HepG2 (cell line): ENCODE results near the gene TBL3. TPM values are rescaled to one million over a fixed set of nuclear protein-coding genes. Genes with fewer than 3 reads are reported as not detected.
A peak's percentile ranks its signal among the peaks of the same experiment; 100 is the strongest.

ENCODE experiments used
- ATM ChIP-seq: fragments of 450-650 bp; IDR thresholded peaks from 2 replicates; pipeline ENCODE4 v1.7.1; 2017; ENCODE audit warnings: mild to moderate bottlenecking, borderline replicate concordance
- ERF ChIP-seq: IDR thresholded peaks from 2 replicates; pipeline ENCODE4 v1.6.1; 2018; ENCODE audit warnings: missing biosample characterization, missing genetic modification reagents
- JUNB ChIP-seq: sonication (generic); formaldehyde crosslinking; IDR thresholded peaks from 2 replicates; pipeline ENCODE4 v1.8.0; 2022; ENCODE audit warnings: missing genetic modification reagents, mild to moderate bottlenecking, borderline replicate concordance
- JUND ChIP-seq: sonication (generic); formaldehyde crosslinking; IDR thresholded peaks from 2 replicates; pipeline ENCODE4 v1.8.0; 2022; ENCODE audit warnings: mild to moderate bottlenecking, missing genetic modification reagents
- KDM5B ChIP-seq: sonication (generic); formaldehyde crosslinking; IDR thresholded peaks from 2 replicates; pipeline ENCODE4 v1.4.0; 2020; ENCODE audit warnings: missing genetic modification reagents, mild to moderate bottlenecking, borderline replicate concordance
- NR2F1 ChIP-seq, 2 experiments: fragments of 450-650 bp in 1 of 2; formaldehyde crosslinking in 1 of 2; IDR thresholded peaks; 2 replicates each; pipeline versions ENCODE4 v1.5.0 to v1.6.1; 2016 to 2020; ENCODE audit warnings: mild to moderate bottlenecking in 1 of 2, missing compliant biosample characterization in 1 of 2, missing genetic modification reagents in 1 of 2, moderate library complexity in 1 of 2
- NRL ChIP-seq: sonication (generic); formaldehyde crosslinking; IDR thresholded peaks from 2 replicates; pipeline ENCODE4 v1.5.0; 2020; ENCODE audit warnings: missing genetic modification reagents, mild to moderate bottlenecking, moderate library complexity, borderline replicate concordance
- POLR2A ChIP-seq, 2 experiments: IDR thresholded peaks; 2 replicates each; pipeline ENCODE4 v1.6.1; 2011; ENCODE audit warnings: low read depth in 2 of 2, low read length in 2 of 2, mild to moderate bottlenecking in 1 of 2, moderate library complexity in 1 of 2; ENCODE audit not compliant: insufficient read depth in 1 of 2
- RARA ChIP-seq: IDR thresholded peaks from 2 replicates; pipeline ENCODE4 v1.6.1; 2016; ENCODE audit warnings: missing genetic modification reagents, missing compliant biosample characterization
- RBFOX2 ChIP-seq: fragments of 200-400 bp; formaldehyde crosslinking; IDR thresholded peaks from 2 replicates; pipeline ENCODE4 v1.6.1; 2017; ENCODE audit warnings: low read depth, mild to moderate bottlenecking, low read length
- SKI ChIP-seq: fragments of 450-650 bp; IDR thresholded peaks from one replicate; pipeline ENCODE4 v1.6.1; 2018; ENCODE audit warnings: mild to moderate bottlenecking; ENCODE audit not compliant: partially characterized antibody
- THAP11 ChIP-seq: IDR thresholded peaks from 2 replicates; pipeline ENCODE4 v1.6.1; 2016; ENCODE audit warnings: missing biosample characterization, missing genetic modification reagents
- ZBTB7B ChIP-seq: sonication (generic); formaldehyde crosslinking; IDR thresholded peaks from 2 replicates; pipeline ENCODE4 v1.4.0; 2020; ENCODE audit warnings: missing genetic modification reagents
- ZFP82 ChIP-seq: sonication (generic); formaldehyde crosslinking; IDR thresholded peaks from 2 replicates; pipeline ENCODE4 v1.5.1; 2020; ENCODE audit warnings: mild to moderate bottlenecking, missing genetic modification reagents, borderline replicate concordance
- ZNF235 ChIP-seq: sonication (generic); formaldehyde crosslinking; IDR thresholded peaks from 2 replicates; pipeline ENCODE4 v1.8.1; 2023; ENCODE audit warnings: mild to moderate bottlenecking, missing genetic modification reagents, borderline replicate concordance
- ZNF280B ChIP-seq: sonication (generic); formaldehyde crosslinking; IDR thresholded peaks from 2 replicates; pipeline ENCODE4 v1.5.0; 2020; ENCODE audit warnings: missing genetic modification reagents, mild to moderate bottlenecking, borderline replicate concordance
- ZNF317 ChIP-seq: sonication (generic); formaldehyde crosslinking; IDR thresholded peaks from 2 replicates; pipeline ENCODE4 v1.5.0; 2020; ENCODE audit warnings: mild to moderate bottlenecking, missing genetic modification reagents
- ZNF468 ChIP-seq: sonication (generic); formaldehyde crosslinking; IDR thresholded peaks from 2 replicates; pipeline ENCODE4 v1.8.0; 2022; ENCODE audit warnings: mild to moderate bottlenecking, moderate library complexity, missing genetic modification reagents
- ZXDC ChIP-seq: sonication (generic); formaldehyde crosslinking; IDR thresholded peaks from 2 replicates; pipeline ENCODE4 v1.5.0; 2020; ENCODE audit warnings: mild to moderate bottlenecking, missing genetic modification reagents
- polyA plus RNA-seq, 8 experiments: library from polyadenylated mRNA; depleted of rRNA in 3 of 8; stranded (reverse) in 7 of 8; unstranded in 1 of 8; fragments of >200 nt; fragmentation: Illumina TruSeq in 4 of 8; extraction: Trizol in 4 of 8; gene quantifications; 2 replicates each; pipeline versions ENCODE4 v1.2.1 to v1.2.3, GENCODE V29; 2011 to 2016; ENCODE audit warnings: low read depth in 4 of 8, missing spikeins in 1 of 8, mixed read lengths in 1 of 8; ENCODE audit not compliant: insufficient read depth in 1 of 8
- total RNA-seq, 5 experiments: library from RNA; depleted of rRNA; stranded (reverse); fragments of >200 nt; fragmentation: Illumina TruSeq; extraction: Trizol; gene quantifications; 2 replicates each; pipeline ENCODE4 v1.2.3, GENCODE V29; 2016; ENCODE audit warnings: low read depth in 1 of 5

The TBL3 gene
- total and polyA plus RNA-seq, 2 of the 13 experiments (the other 11 are each of a cell fraction or from before 2014, with no cell fraction given): 16.8 to 38.0 TPM

GRCh38 chr16:2027024-2028010 is 55.5 kb downstream of the TBL3 start (continued):
- no peak for TF ChIP-seq ZNF317 (CRISPR knock-in tag)
- TF ChIP-seq JUNB (CRISPR knock-in tag): no peak
- TF ChIP-seq KDM5B (CRISPR knock-in tag): peak; percentile 50; the same call in 1 of the 2 replicates
- TF ChIP-seq ZFP82: no peak
- TF ChIP-seq ZXDC (CRISPR knock-in tag): no peak
- TF ChIP-seq RARA: peak; percentile 49; the same call in 1 of the 2 replicates
- TF ChIP-seq POLR2A (IDR thresholded peaks at IDR 0.05; ENCODE audit: insufficient read depth in 1 of 2, low read depth in 2 of 2, low read length in 2 of 2): no peak
- 0 out of 2 replicates have a peak, but pooled peaks have one; percentile 29 for TF ChIP-seq ZNF280B (CRISPR knock-in tag)
- TF ChIP-seq SKI: peak; percentile 44
- TF ChIP-seq JUND: peak; percentile 43; the same call in 1 of the 2 replicates
- no peak for TF ChIP-seq ZNF235 (CRISPR knock-in tag)
- TF ChIP-seq NR2F1 (CRISPR knock-in tag; IDR thresholded peaks at IDR 0.05): 0 out of 4 replicates have a peak, but pooled peaks of 1 of the 2 experiments have one; percentile 21
- TF ChIP-seq ZBTB7B (CRISPR knock-in tag): 0 out of 2 replicates have a peak, but pooled peaks have one; percentile 46
- TF ChIP-seq ATM: no peak
- no peak for TF ChIP-seq ERF (CRISPR knock-in tag)
- TF ChIP-seq ZNF468 (CRISPR knock-in tag): peak; percentile 83; the same call in 1 of the 2 replicates
- TF ChIP-seq THAP11 (CRISPR knock-in tag): peak; percentile 59; the same call in 1 of the 2 replicates
- 0 out of 2 replicates have a peak, but pooled peaks have one; percentile 20 for TF ChIP-seq RBFOX2
- TF ChIP-seq NRL (CRISPR knock-in tag): peak; percentile 51
